Measurements from ENCODE around the gene UBE2G1.

UBE2G1 gene

GRCh38 chr17:4248504-4249277 lies 117.8 kb downstream of the UBE2G1 start:
- DNase-seq (ENCODE audit: low read depth in 2 of 2) = no peak

- no peak for DNase-seq (ENCODE audit: low read depth in 2 of 2)
Observed at GRCh38 chr17:4247971-4248388, 118.5 kb downstream of the UBE2G1 start.

- no peak for DNase-seq (ENCODE audit: low read depth in 2 of 2)
Observed at GRCh38 chr17:4247361-4247970, 119.0 kb downstream of the UBE2G1 start.

- DNase-seq (ENCODE audit: low read depth in 2 of 2) = no peak
Observed at GRCh38 chr17:4246674-4247073, 119.8 kb downstream of the UBE2G1 start.

GRCh38 chr17:4241535-4241934 lies 124.9 kb downstream of the UBE2G1 start:
- DNase-seq (ENCODE audit: low read depth in 2 of 2) = no peak

- no peak for DNase-seq (ENCODE audit: low read depth in 2 of 2)
Observed at GRCh38 chr17:4236456-4236855, 130.0 kb downstream of the UBE2G1 start.

- no peak for DNase-seq (ENCODE audit: low read depth in 2 of 2)
Observed at GRCh38 chr17:4235372-4236279, 130.8 kb downstream of the UBE2G1 start.

- DNase-seq (ENCODE audit: low read depth in 2 of 2) = no peak
Observed at GRCh38 chr17:4234401-4234800, 132.1 kb downstream of the UBE2G1 start.

GRCh38 chr17:4233668-4234258 lies 132.7 kb downstream of the UBE2G1 start:
- DNase-seq (ENCODE audit: low read depth in 2 of 2) = no peak

GRCh38 chr17:4232168-4232813 lies 134.2 kb downstream of the UBE2G1 start:
- DNase-seq (ENCODE audit: low read depth in 2 of 2) = no peak

GRCh38 chr17:4229627-4230541 lies 136.6 kb downstream of the UBE2G1 start:
- no peak for DNase-seq (ENCODE audit: low read depth in 2 of 2)

- DNase-seq (ENCODE audit: low read depth in 2 of 2) = no peak
Observed at GRCh38 chr17:4221899-4222659, 144.4 kb downstream of the UBE2G1 start.

GRCh38 chr17:4221163-4221562 lies 145.3 kb downstream of the UBE2G1 start:
- no peak for DNase-seq (ENCODE audit: low read depth in 2 of 2)

- no peak for DNase-seq (ENCODE audit: low read depth in 2 of 2)
Observed at GRCh38 chr17:4220655-4221054, 145.8 kb downstream of the UBE2G1 start.

Data from stimulated activated CD4-positive, alpha-beta T cell treated with anti-CD3 and anti-CD28 coated beads, Interleukin-1b, Interleukin-23, amount 100 ng/mL, for 4 hours (primary cell).